Measurements from ENCODE around the gene ARHGAP10.
A peak's percentile ranks its signal among the peaks of the same experiment; 100 is the strongest.

ARHGAP10 gene

DNA sequence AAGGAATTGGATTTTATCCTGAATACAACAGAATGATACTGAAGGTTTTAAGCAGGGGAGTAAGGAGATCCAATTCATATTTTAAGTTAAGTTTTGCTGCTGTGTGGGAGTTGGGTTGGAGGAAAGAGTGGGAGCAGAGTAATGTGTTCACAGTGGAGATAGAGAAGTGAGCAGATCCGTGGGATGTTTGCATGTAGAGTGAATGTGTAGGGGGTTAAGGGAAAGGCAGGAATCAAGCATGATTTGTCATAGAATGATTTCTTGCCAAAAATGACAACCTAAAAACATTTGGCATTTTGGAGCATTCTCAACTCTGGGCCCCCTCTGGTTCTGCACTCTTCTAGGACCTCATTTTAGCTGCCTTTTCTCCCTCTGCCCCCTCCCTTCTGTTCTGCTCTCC lies 76.6 kb downstream of the ARHGAP10 start:
- Histone ChIP-seq H3K27me3 (no peaks in the 10 kb centered on the region), H3K4me2 (peak overlapping the region; percentile 51), H3K4me1 (peaks cover 18% of the 10 kb centered on the region), H3K9ac (no peak overlapping the region), H3K27ac (no peak overlapping the region), H3K36me3 (no peaks in the 10 kb centered on the region), H4K20me1 (no peaks in the 10 kb centered on the region), H3K4me3 (no peak overlapping the region), H3K9me3 (no peaks in the 10 kb centered on the region)
- no peak for TF ChIP-seq Cebpa-rat (IDR thresholded peaks at IDR 0.05)

- Histone ChIP-seq H3K9me3 (no peaks in the 10 kb centered on the region), H3K27ac (no peak overlapping the region), H3K4me3 (no peak overlapping the region), H3K36me3 (no peaks in the 10 kb centered on the region), H4K20me1 (no peaks in the 10 kb centered on the region), H3K4me2 (peak overlapping the region; percentile 51), H3K9ac (no peak overlapping the region), H3K27me3 (no peaks in the 10 kb centered on the region), H3K4me1 (peaks cover 18% of the 10 kb centered on the region)
- no peak for TF ChIP-seq Cebpa-rat (IDR thresholded peaks at IDR 0.05)
Measured at GRCh38 chr4:147809211-147809610, 77.3 kb downstream of the ARHGAP10 start.

DNA sequence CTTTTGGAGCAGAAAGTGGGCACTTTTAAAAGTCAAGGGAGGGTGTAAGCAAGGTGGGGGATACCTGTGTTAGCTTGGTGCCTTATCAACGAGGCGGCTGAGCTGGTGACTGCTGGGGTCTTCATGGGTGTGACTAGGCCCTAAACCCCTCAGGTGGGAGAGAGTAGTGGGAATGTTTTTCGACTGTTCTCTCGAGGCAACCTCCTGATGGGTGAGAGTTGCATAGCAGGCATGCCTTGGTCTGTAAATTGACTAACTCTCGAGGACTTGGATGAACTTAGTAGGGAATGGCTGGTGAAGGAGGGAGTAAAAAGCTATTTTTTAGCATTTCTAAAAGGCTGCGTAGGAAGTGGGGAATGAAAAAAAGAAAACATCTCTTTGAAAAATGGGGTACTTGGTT lies 80.0 kb downstream of the ARHGAP10 start:
- Histone ChIP-seq H3K4me1 (peaks cover 28% of the 10 kb centered on the region), H3K9me3 (no peaks in the 10 kb centered on the region), H3K27me3 (no peaks in the 10 kb centered on the region), H3K9ac (no peak overlapping the region), H3K36me3 (no peaks in the 10 kb centered on the region), H3K27ac (no peak overlapping the region), H3K4me3 (no peak overlapping the region), H4K20me1 (no peaks in the 10 kb centered on the region), H3K4me2 (no peak overlapping the region)
- TF ChIP-seq Cebpa-rat (IDR thresholded peaks at IDR 0.05) = no peak

DNA sequence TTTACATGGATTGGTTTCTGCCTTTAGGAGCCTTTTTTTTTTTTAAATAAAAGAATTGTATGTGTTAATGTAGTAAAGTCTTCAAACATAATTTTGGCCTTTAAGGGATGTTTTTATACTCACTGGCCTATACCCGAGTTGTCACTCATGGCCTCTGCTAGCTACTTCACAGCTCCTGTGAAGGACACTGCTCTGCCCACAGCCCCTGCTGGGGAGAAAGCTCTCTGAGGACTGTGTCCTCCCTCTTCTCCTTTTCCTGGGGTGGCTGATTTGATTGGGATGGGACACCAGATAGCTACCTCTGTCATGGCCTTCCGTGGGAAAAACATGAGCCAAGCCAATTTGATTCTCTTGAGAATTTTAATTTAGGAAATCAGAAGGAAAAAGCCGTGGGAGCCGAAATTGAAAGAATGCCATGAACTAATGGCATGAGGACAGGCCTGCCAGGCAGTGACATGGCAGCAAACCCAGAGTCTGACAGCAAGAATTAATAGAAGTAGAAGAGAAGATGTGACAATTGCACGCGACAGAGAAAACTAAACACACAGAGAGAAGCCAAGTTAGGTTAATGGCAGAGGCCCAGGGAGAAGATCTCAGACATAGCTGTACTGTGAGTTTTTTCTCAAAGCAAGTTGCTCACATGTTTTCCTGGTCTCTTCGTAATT lies 81.4 kb downstream of the ARHGAP10 start:
- no peaks in the 10 kb centered on the region for H3K36me3 ChIP-seq
- no peaks in the 10 kb centered on the region for H4K20me1 ChIP-seq
- TF ChIP-seq Cebpa-rat (IDR thresholded peaks at IDR 0.05) = no peak

DNA sequence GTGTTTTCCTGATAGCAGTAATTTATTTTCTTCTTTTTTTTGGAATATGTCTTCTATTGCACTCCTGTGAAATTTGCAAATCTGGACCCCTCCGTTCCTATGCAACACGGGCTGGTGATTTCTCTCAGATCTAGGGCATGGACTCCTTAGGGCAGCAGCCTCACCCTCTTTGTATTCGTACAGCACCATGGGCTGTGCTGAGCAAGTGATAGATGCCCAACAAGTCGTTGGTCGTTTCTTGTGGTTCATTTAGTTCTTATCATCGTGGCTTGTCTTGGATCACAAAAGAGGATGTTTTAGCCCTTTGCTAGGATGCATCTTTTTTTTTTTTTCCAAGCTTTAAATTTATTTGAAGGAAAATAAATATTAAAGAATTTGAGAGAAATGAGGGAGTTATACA lies 82.1 kb downstream of the ARHGAP10 start:
- peaks cover 16% of the 10 kb centered on the region for H3K4me1 ChIP-seq
- no peak for TF ChIP-seq Cebpa-rat (IDR thresholded peaks at IDR 0.05)
- H3K27ac ChIP-seq = no peak overlapping the region
- no peak overlapping the region for H3K9ac ChIP-seq
- no peaks in the 10 kb centered on the region for H4K20me1 ChIP-seq
- H3K27me3 ChIP-seq = no peaks in the 10 kb centered on the region
- no peak overlapping the region for H3K4me3 ChIP-seq
- H3K36me3 ChIP-seq = no peaks in the 10 kb centered on the region
- no peak overlapping the region for H3K4me2 ChIP-seq
- no peaks in the 10 kb centered on the region for H3K9me3 ChIP-seq

More for the DNA sequence above, 81.4 kb downstream of the ARHGAP10 start:
- Histone ChIP-seq H3K4me1 (peaks cover 23% of the 10 kb centered on the region), H3K9me3 (no peaks in the 10 kb centered on the region), H3K4me3 (no peak overlapping the region), H3K4me2 (no peak overlapping the region), H3K9ac (no peak overlapping the region), H3K27me3 (no peaks in the 10 kb centered on the region), H3K27ac (no peak overlapping the region)

DNA sequence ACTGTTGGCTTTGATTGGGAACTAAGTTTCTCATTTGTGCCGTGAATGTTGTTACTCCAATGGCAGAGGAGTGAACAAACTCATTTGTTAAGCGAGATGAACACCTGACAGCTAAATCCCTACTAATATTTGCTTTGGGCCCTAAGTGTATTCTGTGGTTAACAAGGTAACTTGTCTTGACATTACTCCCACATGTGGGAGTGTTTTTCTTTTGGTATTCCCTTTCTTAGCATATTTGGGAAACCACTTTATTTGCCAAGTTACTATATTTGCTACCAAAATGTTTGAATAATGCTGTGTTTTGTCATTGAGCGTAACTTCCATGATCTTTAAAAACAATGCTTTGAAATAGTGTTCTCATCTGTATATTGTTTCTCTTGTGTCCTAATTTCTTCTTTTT lies 82.5 kb downstream of the ARHGAP10 start:
- Histone ChIP-seq H3K27me3 (no peaks in the 10 kb centered on the region), H3K4me2 (no peak overlapping the region), H4K20me1 (no peaks in the 10 kb centered on the region), H3K9me3 (no peaks in the 10 kb centered on the region), H3K4me1 (peaks cover 12% of the 10 kb centered on the region), H3K9ac (no peak overlapping the region), H3K4me3 (no peak overlapping the region), H3K27ac (no peak overlapping the region), H3K36me3 (no peaks in the 10 kb centered on the region)
- TF ChIP-seq Cebpa-rat (IDR thresholded peaks at IDR 0.05) = no peak

DNA sequence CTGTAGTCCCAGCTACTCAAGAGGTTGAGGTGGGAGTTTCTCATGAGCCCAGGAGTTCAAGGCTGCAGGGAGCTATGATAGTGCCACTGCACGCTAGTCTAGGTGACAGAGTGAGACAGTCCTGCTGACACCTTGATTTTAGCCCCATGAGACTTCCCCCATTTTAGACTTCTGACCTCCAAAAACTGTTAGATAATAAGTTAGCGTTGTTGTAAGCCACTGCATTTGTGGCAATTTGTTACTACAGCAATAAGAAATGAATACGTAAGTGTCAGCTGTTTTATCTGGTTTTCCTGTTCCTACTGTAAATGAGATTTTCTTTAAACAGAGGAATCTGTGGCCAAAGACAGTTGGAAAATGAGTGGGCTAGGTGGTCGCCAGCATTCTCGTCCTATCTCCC lies 83.9 kb downstream of the ARHGAP10 start:
- peak overlapping the region; percentile 39 for H3K4me2 ChIP-seq
- no peaks in the 10 kb centered on the region for H3K9me3 ChIP-seq

GRCh38 chr4:147816382-147817254 lies 84.7 kb downstream of the ARHGAP10 start:
- Histone ChIP-seq H3K9ac (no peak overlapping the region), H3K27ac (no peak overlapping the region), H3K4me3 (no peak overlapping the region), H3K36me3 (no peaks in the 10 kb centered on the region), H3K4me1 (peaks cover 9% of the 10 kb centered on the region), H3K27me3 (no peaks in the 10 kb centered on the region), H3K4me2 (peak overlapping the region; percentile 39; the same call in 1 of the 2 replicates), H4K20me1 (no peaks in the 10 kb centered on the region), H3K9me3 (no peaks in the 10 kb centered on the region)
- TF ChIP-seq Cebpa-rat (IDR thresholded peaks at IDR 0.05) = no peak

More for the DNA sequence above, 83.9 kb downstream of the ARHGAP10 start:
- Histone ChIP-seq H3K36me3 (no peaks in the 10 kb centered on the region), H3K27me3 (no peaks in the 10 kb centered on the region), H3K27ac (no peak overlapping the region), H3K4me3 (no peak overlapping the region), H4K20me1 (no peaks in the 10 kb centered on the region), H3K9ac (no peak overlapping the region), H3K4me1 (peaks cover 9% of the 10 kb centered on the region)
- no peak for TF ChIP-seq Cebpa-rat (IDR thresholded peaks at IDR 0.05)

DNA sequence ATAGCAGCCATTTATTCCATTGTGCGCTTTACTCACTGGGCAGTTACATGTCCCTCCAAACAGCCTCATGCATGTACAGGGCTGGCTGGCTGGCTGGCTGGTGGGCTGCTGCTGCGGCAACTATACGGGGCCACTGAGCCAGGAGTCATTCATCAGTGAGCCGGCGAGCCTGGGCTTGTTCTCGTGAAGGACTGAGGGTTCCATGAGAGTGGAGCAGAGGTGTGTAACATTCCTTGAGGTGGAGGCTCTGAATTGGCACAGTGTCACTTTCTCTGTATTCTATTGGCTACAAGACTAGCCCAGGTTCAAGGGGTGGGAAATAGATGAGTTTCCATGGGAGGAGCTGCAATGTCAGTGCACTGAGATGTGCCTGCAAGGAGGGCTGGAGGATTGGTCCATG lies 89.1 kb downstream of the ARHGAP10 start:
- TF ChIP-seq Cebpa-rat (IDR thresholded peaks at IDR 0.05) = no peak
- Histone ChIP-seq H3K4me3 (no peak overlapping the region), H3K36me3 (peaks cover 6% of the 10 kb centered on the region; the same call in 1 of the 2 replicates), H3K9ac (no peak overlapping the region), H3K4me2 (no peak overlapping the region), H4K20me1 (no peaks in the 10 kb centered on the region), H3K9me3 (no peaks in the 10 kb centered on the region), H3K27me3 (no peaks in the 10 kb centered on the region), H3K27ac (no peak overlapping the region), H3K4me1 (peaks cover 3% of the 10 kb centered on the region)

DNA sequence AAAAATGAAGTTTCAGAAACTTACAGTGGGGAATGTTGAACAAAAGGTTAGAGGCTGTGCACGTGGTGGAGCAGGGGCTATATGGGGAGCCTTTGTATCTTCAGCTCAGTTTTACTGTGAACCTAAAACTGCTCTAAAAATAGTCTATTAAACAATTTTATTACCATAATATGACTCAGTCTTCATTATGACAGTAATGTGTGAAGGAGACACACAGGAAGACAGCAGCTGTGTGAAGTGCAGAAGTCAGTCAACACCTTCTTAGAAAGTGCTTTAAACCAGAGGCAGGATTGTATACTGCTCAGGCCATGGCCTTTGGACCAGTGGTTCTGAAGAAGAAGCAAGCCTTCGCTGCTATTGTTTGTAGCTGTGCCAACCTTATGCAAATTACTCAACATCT lies 89.7 kb downstream of the ARHGAP10 start:
- Histone ChIP-seq H3K4me3 (no peak overlapping the region), H3K4me2 (no peak overlapping the region), H3K9me3 (no peaks in the 10 kb centered on the region), H3K9ac (no peak overlapping the region), H4K20me1 (no peaks in the 10 kb centered on the region), H3K4me1 (no peaks in the 10 kb centered on the region), H3K27me3 (no peaks in the 10 kb centered on the region), H3K27ac (no peak overlapping the region), H3K36me3 (peaks cover 6% of the 10 kb centered on the region; the same call in 1 of the 2 replicates)
- TF ChIP-seq Cebpa-rat (IDR thresholded peaks at IDR 0.05) = no peak
